Measurements from ENCODE around the gene PPM1J.

GRCh38 chr1:112720800-112721199 is 5.7 kb upstream of the PPM1J start:
- no peak for TF ChIP-seq CTCF (IDR thresholded peaks at IDR 0.05)
- no peak for TF ChIP-seq POLR2A (IDR thresholded peaks at IDR 0.05)
- no peak for TF ChIP-seq POLR2AphosphoS5 (IDR thresholded peaks at IDR 0.05)
- no peak for TF ChIP-seq EP300 (IDR thresholded peaks at IDR 0.05)

Data from suprapubic skin (tissue), 4 donors.